GM21526 (cell line): ENCODE data around the gene RIBC1.
"Not testable (repeated sequence)": the region's sequence is repeated elsewhere in the genome, so short reads cannot be mapped to it uniquely, and the experiment has no call there.

ENCODE experiments used
- ATAC-seq: cut with Tn5 transposase; IDR thresholded peaks from one replicate; pipeline ENCODE4 v1.9.1; 2021; ENCODE audit warnings: moderate library complexity; ENCODE audit not compliant: unreplicated experiment, low FRiP score

Gene RIBC1

GRCh38 chrX:53433651-53434639 lies 11.3 kb downstream of the RIBC1 start, which contains the start of gene HSD17B10:
Gene HSD17B10, minus strand, starts transcription at chrX:53434370. Its CDS starts 25 bp downstream, at chrX:53434345.
- peak; percentile 76 for ATAC-seq

- ATAC-seq: peak; percentile 73
Observed at GRCh38 chrX:53435997-53436396, 13.3 kb downstream of the RIBC1 start.

GRCh38 chrX:53437206-53437605 lies 14.5 kb downstream of the RIBC1 start:
- ATAC-seq: no peak

GRCh38 chrX:53438174-53438831 lies 15.6 kb downstream of the RIBC1 start:
- ATAC-seq: no peak

- no peak for ATAC-seq
Observed at GRCh38 chrX:53438832-53439230, 16.2 kb downstream of the RIBC1 start.

GRCh38 chrX:53440101-53440500 lies 17.4 kb downstream of the RIBC1 start:
- no peak for ATAC-seq

GRCh38 chrX:53440621-53441517 lies 18.2 kb downstream of the RIBC1 start:
- ATAC-seq: no peak

- peak; percentile 46 for ATAC-seq
Observed at GRCh38 chrX:53441531-53442321, 19.1 kb downstream of the RIBC1 start.

GRCh38 chrX:53442322-53442631 lies 19.6 kb downstream of the RIBC1 start:
- no peak for ATAC-seq

- ATAC-seq: no peak
Observed at GRCh38 chrX:53445977-53446376, 23.3 kb downstream of the RIBC1 start.

GRCh38 chrX:53447441-53447840 lies 24.8 kb downstream of the RIBC1 start:
- ATAC-seq: no peak

GRCh38 chrX:53449632-53450031 lies 27.0 kb downstream of the RIBC1 start:
- ATAC-seq: no peak

GRCh38 chrX:53452812-53453211 lies 30.1 kb downstream of the RIBC1 start:
- ATAC-seq: no peak

GRCh38 chrX:53456254-53456653 lies 33.6 kb downstream of the RIBC1 start:
- ATAC-seq: no peak

- ATAC-seq: no peak
Observed at GRCh38 chrX:53458082-53458481, 35.4 kb downstream of the RIBC1 start.

GRCh38 chrX:53468659-53469058 lies 46.0 kb downstream of the RIBC1 start:
- ATAC-seq: not testable (repeated sequence)

- no peak for ATAC-seq
Observed at GRCh38 chrX:53471346-53471745, 48.7 kb downstream of the RIBC1 start.

- ATAC-seq: no peak
Observed at GRCh38 chrX:53474707-53475106, 52.0 kb downstream of the RIBC1 start.

GRCh38 chrX:53476371-53476770 lies 53.7 kb downstream of the RIBC1 start:
- no peak for ATAC-seq

- ATAC-seq: no peak
Observed at GRCh38 chrX:53479301-53479700, 56.6 kb downstream of the RIBC1 start.
